Coronary artery (tissue), 2 donors: ENCODE data around the gene KLK1.

ENCODE experiments used
- DNase-seq: peaks from one replicate; pipeline ENCODE4 v3.0.0-alpha.2; 2017; ENCODE audit warnings: low spot score
- H3K27ac ChIP-seq, 2 donors: fragments of 200-600 bp; sonication (generic); one replicate each; pipeline ENCODE4 v1.5.1; 2016 to 2019
- H3K4me3 ChIP-seq: fragments of 200-600 bp; sonication (generic); 2 replicates; pipeline ENCODE4 v1.5.1; 2016; ENCODE audit warnings: mild to moderate bottlenecking, moderate library complexity
- CTCF ChIP-seq: fragments of 200-600 bp; sonication (generic); IDR thresholded peaks from one replicate; pipeline ENCODE4 v1.5.1; 2019; ENCODE audit warnings: antibody characterized with exemption

KLK1 gene

DNA sequence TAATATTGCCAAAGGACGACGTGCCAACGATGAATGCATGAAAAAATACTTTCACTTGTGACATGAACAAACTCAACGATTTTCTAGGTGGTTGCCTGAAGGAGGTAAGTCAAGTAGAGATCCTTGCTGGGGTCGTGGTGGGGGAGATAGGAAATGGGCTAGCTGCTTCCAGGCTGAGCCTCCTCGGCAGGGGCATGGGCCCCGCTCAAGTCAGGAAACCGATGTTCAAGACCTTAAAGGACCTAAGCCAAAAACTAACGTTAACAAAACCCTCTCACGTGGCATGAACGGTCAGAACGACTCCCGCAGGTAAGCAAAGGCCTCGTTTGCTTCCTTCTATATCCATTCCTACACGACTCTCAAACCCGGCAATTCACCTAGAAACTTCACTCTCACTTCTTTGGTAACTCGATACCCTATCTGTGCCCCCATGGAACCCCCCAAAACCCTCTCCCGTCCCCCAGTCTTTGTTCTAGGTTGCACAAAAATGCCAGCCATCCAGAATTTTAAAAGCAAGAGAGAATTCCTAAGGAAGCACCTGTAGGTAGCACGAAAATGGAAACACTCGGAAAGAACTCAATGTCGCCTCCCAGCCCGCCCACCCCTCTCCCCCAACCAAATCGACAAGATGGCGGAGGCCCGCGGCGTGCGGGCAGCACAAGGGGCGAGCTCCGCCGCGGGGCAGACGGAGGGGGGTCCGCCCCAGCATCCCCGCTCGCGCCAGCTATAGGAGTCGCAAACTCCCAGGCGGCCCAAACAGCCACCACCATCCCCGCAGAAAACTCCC, 19.8 kb downstream of the KLK1 start:
- DNase-seq: no peak
- TF ChIP-seq CTCF: no peak
- peak overlapping the region; percentile 77 for H3K4me3 ChIP-seq
- H3K27ac ChIP-seq: peak overlapping the region; percentile 83 to 91

GRCh38 chr19:50801107-50801506, 22.5 kb downstream of the KLK1 start:
- DNase-seq: no peak
- Histone ChIP-seq H3K27ac (no peak overlapping the region), H3K4me3 (no peak overlapping the region)
- no peak for TF ChIP-seq CTCF

GRCh38 chr19:50799547-50799851, 24.1 kb downstream of the KLK1 start:
- Histone ChIP-seq H3K27ac (no peak overlapping the region), H3K4me3 (no peak overlapping the region)
- DNase-seq: no peak
- no peak for TF ChIP-seq CTCF

GRCh38 chr19:50798659-50799546, 24.7 kb downstream of the KLK1 start:
- no peak for DNase-seq
- Histone ChIP-seq H3K4me3 (no peak overlapping the region), H3K27ac (no peak overlapping the region)
- no peak for TF ChIP-seq CTCF

GRCh38 chr19:50797781-50798658, 25.6 kb downstream of the KLK1 start:
- no peak for TF ChIP-seq CTCF
- H3K4me3 ChIP-seq: no peak overlapping the region
- DNase-seq: no peak
- no peak overlapping the region for H3K27ac ChIP-seq

DNA sequence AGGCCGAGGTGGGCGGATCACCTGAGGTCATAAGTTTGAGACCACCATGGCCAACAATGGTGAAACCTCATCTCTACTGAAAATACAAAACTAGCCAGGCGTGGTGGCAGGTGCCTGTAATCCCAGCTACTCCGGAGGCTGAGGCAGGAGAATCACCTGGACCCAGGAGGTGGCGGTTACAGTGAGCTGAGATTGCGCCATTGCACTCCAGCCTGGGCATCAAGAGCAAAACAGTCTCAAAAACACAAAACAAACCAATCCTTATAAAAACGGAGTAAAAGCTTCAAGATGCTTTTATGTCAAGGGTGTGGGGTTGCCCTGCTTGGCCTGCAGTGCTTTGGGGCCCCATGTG, 26.2 kb downstream of the KLK1 start:
- no peak overlapping the region for H3K27ac ChIP-seq
- no peak for TF ChIP-seq CTCF

More for the DNA sequence above, 26.2 kb downstream of the KLK1 start:
- no peak overlapping the region for H3K4me3 ChIP-seq
- no peak for DNase-seq
